GM19023 (cell line): Measurements from ENCODE around the gene AGAP1.

Experiments
- ATAC-seq: cut with Tn5 transposase; IDR thresholded peaks from one replicate; pipeline ENCODE4 v1.9.1; 2021; ENCODE audit warnings: mild to moderate bottlenecking, moderate library complexity; ENCODE audit not compliant: unreplicated experiment

The AGAP1 gene

GRCh38 chr2:235897992-235898391 lies 404.1 kb downstream of the AGAP1 start:
- no peak for ATAC-seq

DNA sequence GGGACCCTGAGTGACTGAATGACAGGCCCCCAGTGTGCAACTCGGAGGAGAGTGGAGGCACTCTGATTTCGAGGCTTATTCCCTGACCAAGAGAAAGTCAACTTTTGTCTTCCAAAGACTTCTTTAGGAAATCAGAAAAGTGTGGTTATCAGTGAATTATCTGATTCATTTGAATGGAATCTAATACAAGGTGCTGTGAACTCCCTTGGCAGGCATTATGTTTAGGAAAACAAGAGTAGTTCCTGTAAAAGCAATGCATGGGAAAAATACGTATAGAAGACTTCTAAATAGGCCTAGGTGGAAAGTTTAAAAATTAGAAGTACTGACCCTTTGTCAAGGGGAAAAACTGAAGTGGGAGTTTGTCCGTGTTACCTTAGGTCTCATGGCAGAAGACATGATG lies 404.9 kb downstream of the AGAP1 start:
- no peak for ATAC-seq

- no peak for ATAC-seq
Measured at GRCh38 chr2:235900631-235901030, 406.8 kb downstream of the AGAP1 start.

GRCh38 chr2:235901243-235901642 lies 407.4 kb downstream of the AGAP1 start:
- no peak for ATAC-seq

- no peak for ATAC-seq
Measured at GRCh38 chr2:235903782-235904584, 410.1 kb downstream of the AGAP1 start.

DNA sequence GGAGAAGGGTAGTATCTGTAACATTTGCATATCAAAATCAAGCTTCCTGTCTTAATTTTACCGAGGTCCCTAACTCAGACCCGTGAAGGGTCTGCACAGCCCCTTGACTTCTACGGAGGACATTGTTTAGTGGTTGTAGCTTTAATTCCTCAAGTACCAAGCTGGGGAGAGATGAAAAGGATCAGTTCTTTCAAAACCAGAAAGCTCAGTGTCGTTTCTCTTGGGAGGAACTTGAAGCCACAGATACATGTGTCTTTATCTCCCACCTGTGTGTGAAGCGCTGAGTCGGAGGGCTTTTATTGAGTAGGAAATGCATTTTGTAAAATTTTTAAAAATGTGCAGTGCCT lies 410.7 kb downstream of the AGAP1 start:
- ATAC-seq, result no peak

DNA sequence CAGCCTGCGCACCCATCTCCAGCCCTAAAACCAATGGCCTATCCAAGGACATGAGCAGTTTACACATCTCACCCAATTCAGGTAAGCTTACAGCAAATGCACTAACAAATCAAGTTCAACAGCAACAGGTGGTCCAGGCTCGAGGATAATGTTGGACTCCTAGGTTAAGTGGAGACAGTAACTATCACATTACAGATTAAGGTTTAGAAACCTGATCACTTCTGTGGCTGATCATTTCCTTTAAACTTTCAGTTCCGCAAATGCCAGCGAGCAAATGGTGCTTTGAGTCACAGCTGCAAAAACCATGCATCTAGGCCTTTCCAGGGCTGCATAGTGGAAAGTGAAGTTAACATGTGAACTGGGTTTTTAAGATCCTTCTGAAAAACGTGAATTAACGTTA lies 415.0 kb downstream of the AGAP1 start:
- ATAC-seq, result peak; percentile 90

- ATAC-seq, result no peak
Measured at GRCh38 chr2:235909358-235909757, 415.5 kb downstream of the AGAP1 start.

DNA sequence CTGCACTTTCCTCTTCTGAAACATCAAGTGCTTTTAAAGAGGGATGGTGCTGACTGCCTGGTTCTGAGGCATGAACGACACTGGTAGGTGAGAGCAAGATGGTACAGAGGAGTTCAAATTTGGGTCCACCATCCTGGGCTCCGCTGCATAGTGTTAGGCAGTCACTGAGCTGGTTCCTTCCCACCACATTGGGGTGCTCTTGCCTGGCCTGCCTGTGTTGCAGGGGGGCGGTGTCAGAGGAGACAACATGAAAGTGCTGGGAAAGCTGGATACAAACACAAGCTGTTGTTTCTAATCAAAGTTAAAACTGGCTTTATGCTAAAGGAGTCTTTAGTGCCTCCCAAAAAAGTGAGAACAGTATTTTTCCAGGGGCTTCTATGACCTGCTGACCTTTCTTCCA lies 416.2 kb downstream of the AGAP1 start:
- ATAC-seq, result no peak

- no peak for ATAC-seq
Measured at GRCh38 chr2:235911125-235911524, 417.3 kb downstream of the AGAP1 start.

DNA sequence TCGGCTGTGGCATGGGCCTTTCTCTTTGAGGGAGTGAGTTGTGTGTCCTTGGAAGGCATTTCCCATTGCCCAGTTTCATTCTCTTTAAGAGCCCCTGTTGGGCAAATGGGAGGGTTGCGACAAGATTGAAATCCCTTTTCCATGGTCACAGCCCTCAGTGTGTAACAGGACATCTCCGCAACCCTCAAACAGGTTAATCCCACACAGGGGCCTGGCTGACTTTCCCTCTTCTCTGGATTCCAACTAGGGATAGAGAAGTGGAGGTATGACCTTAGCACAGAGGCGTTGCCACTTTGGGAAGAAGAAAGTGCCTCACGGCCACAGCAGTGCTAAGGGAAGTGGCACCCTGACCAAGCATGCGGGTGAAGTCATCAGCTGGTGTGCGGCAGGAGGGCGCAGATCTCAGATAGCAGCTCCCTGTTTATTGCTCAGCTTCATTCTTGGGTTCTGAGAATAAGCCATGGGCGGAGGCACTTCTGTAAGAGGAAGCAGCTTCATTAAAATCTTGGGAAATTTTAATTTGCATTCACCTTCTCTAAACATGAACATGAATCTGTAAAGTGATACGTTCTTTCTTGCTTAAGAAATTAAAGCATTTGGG lies 417.9 kb downstream of the AGAP1 start:
- no peak for ATAC-seq

DNA sequence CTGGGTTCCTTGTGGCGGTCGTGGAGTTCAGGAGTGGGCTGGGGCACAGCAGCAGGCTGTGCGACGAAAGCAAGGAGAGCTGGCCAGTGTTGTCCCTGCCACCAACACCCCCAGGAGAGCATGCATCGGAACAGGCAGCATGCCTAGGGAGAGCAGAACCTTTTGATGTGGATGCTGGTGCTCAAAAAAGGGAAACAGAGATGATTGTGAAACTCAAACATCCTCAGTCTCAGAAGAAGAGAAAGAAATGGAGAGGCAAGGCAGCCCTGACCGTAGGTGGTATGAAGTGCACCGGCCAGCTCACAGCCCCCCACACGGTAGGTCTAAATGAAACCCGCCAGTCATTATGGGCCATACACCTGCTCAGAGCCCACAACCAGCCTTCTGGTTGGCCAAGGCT lies 420.9 kb downstream of the AGAP1 start:
- no peak for ATAC-seq

DNA sequence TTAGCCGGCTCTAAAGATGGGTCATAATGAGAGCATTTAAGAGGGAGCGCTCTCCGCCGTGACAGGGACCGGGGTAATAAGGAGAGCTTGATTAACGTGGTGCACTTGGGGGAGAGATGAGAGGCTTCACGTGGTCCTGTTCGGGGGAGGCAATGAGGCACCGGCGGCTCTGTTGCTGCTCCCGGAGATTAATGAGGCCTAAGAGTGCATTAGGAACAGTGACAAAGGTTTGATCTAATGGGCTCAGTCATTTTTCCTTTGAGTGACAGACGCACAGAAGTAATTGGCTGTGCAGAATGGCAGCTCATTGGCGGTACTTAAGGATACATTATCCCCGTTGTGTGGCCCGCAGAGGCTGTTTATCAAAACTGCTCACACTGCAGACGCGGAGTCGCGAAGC lies 423.7 kb downstream of the AGAP1 start:
- no peak for ATAC-seq

GRCh38 chr2:235918876-235919275 lies 425.0 kb downstream of the AGAP1 start:
- no peak for ATAC-seq

- no peak for ATAC-seq
Measured at GRCh38 chr2:235920216-235920865, 426.5 kb downstream of the AGAP1 start.

DNA sequence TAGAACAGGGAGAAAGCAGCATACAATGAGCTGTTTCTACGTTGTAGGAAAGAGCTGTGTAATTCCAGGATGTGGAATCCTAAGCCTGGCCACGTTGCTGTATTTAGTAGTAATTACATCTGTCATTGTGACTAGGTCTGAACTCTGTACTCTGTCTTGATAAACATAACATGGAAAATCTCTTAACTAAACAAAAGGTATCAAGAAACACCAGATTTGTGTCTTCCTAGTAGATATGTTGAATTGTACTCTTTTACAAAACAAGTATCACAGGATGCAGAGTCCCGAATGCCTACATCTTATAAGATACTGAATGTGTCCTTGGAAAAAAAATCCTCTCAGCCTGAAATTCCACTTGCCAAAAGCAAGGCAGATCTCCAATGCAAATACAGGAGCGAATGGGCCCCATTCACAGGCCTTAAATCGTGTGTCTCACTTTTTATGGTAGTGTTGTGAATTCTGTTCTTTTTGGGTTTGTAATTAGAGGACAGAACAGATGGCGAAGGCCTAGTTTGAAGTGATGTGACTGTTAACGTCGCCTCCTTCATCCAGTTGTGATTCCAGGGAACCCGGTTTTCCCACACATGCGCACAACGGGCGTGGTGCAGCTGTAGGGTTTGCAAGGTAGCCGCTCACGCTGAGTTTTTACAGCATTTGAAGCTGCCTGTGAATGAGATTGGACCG lies 427.8 kb downstream of the AGAP1 start:
- no peak for ATAC-seq

DNA sequence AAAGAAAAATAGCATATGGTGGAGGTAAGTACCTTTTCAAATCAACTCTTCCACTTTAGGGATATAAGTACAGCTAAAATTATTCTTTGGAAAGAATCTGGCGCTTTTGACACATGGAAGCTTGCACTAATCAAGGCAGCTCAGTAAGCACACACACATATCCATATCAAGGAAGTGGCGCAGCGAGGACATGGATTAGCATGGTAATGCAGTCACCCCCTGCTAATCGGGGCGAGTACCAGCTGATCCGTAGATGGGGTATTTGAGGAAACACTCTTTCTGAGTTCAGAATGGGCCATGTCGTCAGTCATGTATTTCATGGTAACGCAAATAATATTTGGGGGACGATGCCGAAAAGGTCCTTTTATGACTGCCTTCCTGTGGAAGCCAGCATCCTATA lies 429.0 kb downstream of the AGAP1 start:
- no peak for ATAC-seq

- no peak for ATAC-seq
Measured at GRCh38 chr2:235923859-235924674, 430.2 kb downstream of the AGAP1 start.

GRCh38 chr2:235924675-235925063 lies 430.8 kb downstream of the AGAP1 start:
- ATAC-seq, result no peak

- no peak for ATAC-seq
Measured at GRCh38 chr2:235925250-235925919, 431.5 kb downstream of the AGAP1 start.
